ENCODE measurements around the gene TRIO. TPM values are rescaled to one million over a fixed set of nuclear protein-coding genes. Genes with fewer than 3 reads are reported as not detected.

The TRIO gene
- total RNA-seq, 1 donor from 2014 or later = 148 TPM

GRCh38 chr5:14211818-14212803 is 69.0 kb downstream of the TRIO start:
- DNase-seq (no peak), ATAC-seq (no peak)
- intact Hi-C loops (cut with DNase I) = no loop called here
- H3K9me3 ChIP-seq = no peaks in the 10 kb centered on the region
- H3K4me1 ChIP-seq = peaks cover 81% of the 10 kb centered on the region
- no peaks in the 10 kb centered on the region for H3K36me3 ChIP-seq
- no peaks in the 10 kb centered on the region for H3K27me3 ChIP-seq (ENCODE audit: low read depth)
- TF ChIP-seq, protein P1, sequence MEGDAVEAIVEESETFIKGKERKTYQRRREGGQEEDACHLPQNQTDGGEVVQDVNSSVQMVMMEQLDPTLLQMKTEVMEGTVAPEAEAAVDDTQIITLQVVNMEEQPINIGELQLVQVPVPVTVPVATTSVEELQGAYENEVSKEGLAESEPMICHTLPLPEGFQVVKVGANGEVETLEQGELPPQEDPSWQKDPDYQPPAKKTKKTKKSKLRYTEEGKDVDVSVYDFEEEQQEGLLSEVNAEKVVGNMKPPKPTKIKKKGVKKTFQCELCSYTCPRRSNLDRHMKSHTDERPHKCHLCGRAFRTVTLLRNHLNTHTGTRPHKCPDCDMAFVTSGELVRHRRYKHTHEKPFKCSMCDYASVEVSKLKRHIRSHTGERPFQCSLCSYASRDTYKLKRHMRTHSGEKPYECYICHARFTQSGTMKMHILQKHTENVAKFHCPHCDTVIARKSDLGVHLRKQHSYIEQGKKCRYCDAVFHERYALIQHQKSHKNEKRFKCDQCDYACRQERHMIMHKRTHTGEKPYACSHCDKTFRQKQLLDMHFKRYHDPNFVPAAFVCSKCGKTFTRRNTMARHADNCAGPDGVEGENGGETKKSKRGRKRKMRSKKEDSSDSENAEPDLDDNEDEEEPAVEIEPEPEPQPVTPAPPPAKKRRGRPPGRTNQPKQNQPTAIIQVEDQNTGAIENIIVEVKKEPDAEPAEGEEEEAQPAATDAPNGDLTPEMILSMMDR (IDR thresholded peaks at IDR 0.05) = no peak
- no peak overlapping the region for H3K4me3 ChIP-seq
- H3K27ac ChIP-seq = peak overlapping the region; percentile 51

DNA sequence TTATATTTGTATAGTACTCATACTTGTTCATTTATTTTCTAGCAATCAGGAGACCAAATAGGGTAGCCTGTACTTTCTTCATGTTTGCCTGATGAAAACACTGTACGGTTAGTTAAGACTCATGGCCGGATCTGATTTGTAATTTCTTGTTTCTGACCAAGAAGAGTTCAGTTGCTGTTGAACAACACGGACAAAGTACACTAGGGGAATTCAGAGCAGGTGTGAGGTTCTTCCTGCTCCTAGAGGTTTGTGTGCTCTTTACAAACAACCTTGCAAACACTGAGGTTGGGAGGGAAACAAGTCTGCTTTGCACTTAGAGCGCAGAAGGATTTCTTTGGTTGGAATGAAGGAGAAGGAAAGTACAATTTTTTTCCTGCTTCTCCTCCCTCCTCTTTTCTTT is 69.7 kb downstream of the TRIO start:
- peaks cover 86% of the 10 kb centered on the region for H3K4me1 ChIP-seq
- H3K27ac ChIP-seq = peak overlapping the region; percentile 51
- no peak overlapping the region for H3K4me3 ChIP-seq
- intact Hi-C loops (cut with DNase I) = no loop called here
- TF ChIP-seq, protein P1 (IDR thresholded peaks at IDR 0.05) = no peak
- ATAC-seq (peak; percentile 29 to 57), DNase-seq (no peak)
- no peaks in the 10 kb centered on the region for H3K36me3 ChIP-seq
- no peaks in the 10 kb centered on the region for H3K9me3 ChIP-seq
- H3K27me3 ChIP-seq (ENCODE audit: low read depth) = no peaks in the 10 kb centered on the region

GRCh38 chr5:14213253-14213652 is 70.1 kb downstream of the TRIO start:
- DNase-seq (no peak), ATAC-seq (no peak)
- Histone ChIP-seq H3K9me3 (no peaks in the 10 kb centered on the region), H3K27ac (peak overlapping the region; percentile 51), H3K36me3 (no peaks in the 10 kb centered on the region), H3K4me3 (no peak overlapping the region), H3K4me1 (peaks cover 86% of the 10 kb centered on the region), H3K27me3 (ENCODE audit: low read depth) (no peaks in the 10 kb centered on the region)
- intact Hi-C loops (cut with DNase I) = no loop called here
- TF ChIP-seq, protein P1 (IDR thresholded peaks at IDR 0.05) = no peak

GRCh38 chr5:14213813-14214585 is 70.9 kb downstream of the TRIO start:
- DNase-seq = no peak
- TF ChIP-seq, protein P1 (IDR thresholded peaks at IDR 0.05) = no peak
- no peaks in the 10 kb centered on the region for H3K36me3 ChIP-seq
- peak in 1 of 2 donors; percentile 28 for ATAC-seq
- peaks cover 86% of the 10 kb centered on the region for H3K4me1 ChIP-seq
- H3K4me3 ChIP-seq = no peak overlapping the region
- peak overlapping the region; percentile 51 for H3K27ac ChIP-seq
- no peaks in the 10 kb centered on the region for H3K27me3 ChIP-seq (ENCODE audit: low read depth)
- intact Hi-C loops (cut with DNase I) = no loop called here
- H3K9me3 ChIP-seq = no peaks in the 10 kb centered on the region

DNA sequence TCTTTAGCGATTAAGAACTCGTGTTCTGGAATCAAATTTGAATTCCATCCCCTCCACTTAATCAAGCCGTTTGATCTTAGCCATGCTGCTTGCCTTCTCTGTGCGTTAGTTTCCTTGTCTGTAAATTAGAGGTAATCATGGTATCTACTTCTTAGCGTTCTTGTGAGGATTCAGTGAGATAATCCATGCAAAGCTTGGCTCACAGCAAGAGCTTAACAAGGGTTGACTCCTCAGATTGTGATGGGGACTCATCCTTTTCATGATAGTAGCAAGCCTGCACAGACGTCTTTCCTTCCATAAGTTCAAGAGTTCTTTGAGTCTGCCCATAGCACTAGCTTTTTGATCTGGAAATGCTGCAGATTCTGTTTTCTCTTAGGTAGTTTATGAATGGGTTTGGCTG is 72.8 kb downstream of the TRIO start:
- ATAC-seq = no peak
- no peak overlapping the region for H3K4me3 ChIP-seq
- H3K27me3 ChIP-seq (ENCODE audit: low read depth) = no peaks in the 10 kb centered on the region
- no peaks in the 10 kb centered on the region for H3K36me3 ChIP-seq
- peaks cover 86% of the 10 kb centered on the region for H3K4me1 ChIP-seq
- no peaks in the 10 kb centered on the region for H3K9me3 ChIP-seq
- intact Hi-C loops (cut with DNase I) = no loop called here
- peak overlapping the region; percentile 80 for H3K27ac ChIP-seq
- TF ChIP-seq, protein P1 (IDR thresholded peaks at IDR 0.05) = no peak
- no peak for DNase-seq
